ENCODE data around the gene CLIP1.

DNA sequence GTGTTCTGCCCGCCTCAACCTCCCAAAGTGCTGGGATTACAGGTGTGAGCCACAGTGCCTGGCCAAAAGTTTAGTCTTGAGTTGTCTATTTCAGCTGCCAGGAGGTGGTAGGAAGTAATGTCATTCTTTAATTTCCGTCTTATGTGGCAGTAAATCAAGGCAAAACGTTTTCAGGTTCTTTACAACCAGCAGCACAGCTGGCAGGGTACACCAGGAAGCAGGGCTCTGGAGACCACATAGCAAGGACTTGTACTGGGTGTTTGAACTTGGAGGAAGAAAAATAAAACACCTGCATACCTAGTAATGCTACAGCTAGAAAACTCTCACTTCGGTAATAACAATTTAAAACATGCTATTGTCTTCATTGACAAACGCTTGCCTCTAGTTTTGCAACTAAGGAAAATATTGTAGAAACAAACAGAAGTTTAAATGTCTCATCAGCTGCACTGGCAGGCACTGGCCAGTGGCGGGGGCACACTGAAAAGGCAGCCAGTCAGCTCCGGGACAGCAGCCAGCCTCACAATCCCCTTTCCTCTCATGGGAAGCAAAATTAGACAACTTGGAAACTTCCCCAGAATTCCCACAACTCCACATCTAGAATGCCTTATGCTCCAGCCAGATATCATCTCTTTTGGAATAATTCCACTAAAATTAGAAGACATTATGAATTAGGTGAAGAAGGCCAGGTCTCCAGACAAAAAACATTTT lies 72.2 kb downstream of the CLIP1 start:
- TF ChIP-seq CTCF (conservative IDR thresholded peaks at IDR 0.05; ENCODE audit: low read length) (no peak), EZH2phosphoT487 (IDR thresholded peaks at IDR 0.05; ENCODE audit: borderline replicate concordance, low read depth, low read length) (no peak)
